Hematopoietic multipotent progenitor cell (in vitro differentiated cells): ENCODE results near the gene ADRA1B. TPM values are rescaled to one million over a fixed set of nuclear protein-coding genes. Genes with fewer than 3 reads are reported as not detected.
"Not testable (repeated sequence)": the region's sequence is repeated elsewhere in the genome, so short reads cannot be mapped to it uniquely, and the experiment has no call there.

ENCODE experiments used
- DNase-seq, 3 donors: peaks; one replicate each; pipeline ENCODE4 v3.0.0-alpha.2; 2011 to 2015; ENCODE audit warnings: low read depth in 2 of 3, low spot score in 2 of 3
- small RNA-seq: library from RNA; depleted of rRNA; stranded (forward); fragments of <200 nt; gene quantifications from one replicate; pipeline ENCODE3, GENCODE V24; 2012
- total RNA-seq: library from RNA; depleted of rRNA; stranded (reverse); fragments of >200 nt; gene quantifications from one replicate; pipeline ENCODE4 v1.2.3, GENCODE V29; 2012

Gene ADRA1B
- total RNA-seq, 1 donor: not detected

DNA sequence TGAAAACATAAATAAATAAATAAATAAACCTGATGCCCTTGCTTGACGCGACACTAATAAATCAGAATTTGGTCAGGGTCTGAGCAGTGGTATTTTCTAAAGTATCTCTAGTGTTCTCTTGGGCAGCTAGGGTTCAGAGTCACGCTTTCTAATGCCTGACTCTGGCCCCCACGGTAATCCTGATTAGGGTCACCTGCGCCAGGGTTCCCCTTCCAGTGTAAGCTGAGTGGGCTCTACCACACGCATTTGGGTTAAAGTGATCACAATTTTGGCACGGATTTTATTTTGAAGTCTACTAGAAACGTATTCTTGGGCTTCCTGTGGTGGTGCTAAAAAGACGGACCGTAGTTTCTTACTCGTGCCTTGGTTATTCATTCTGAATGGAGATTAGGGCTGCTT, 93.3 kb downstream of the ADRA1B start:
- no peak for DNase-seq

DNA sequence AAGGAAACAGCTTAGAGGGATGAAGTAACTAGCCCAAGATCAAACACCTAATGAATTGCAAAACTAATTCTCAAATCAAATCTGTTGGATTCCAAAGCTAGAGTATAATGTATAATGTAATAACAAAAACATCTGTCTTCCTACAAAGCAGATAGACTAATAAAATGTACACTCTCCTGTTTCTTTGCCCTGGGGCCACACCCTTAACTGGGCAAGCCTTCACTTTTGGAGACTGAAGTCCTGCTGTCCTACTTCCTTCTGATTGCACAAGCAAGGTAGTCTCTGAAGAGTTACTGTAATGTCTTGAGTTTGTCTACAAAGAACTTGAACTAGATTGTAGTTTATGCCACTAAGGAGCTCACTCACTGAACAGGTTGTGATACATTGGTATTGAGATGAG, 95.2 kb downstream of the ADRA1B start:
- no peak for DNase-seq

DNA sequence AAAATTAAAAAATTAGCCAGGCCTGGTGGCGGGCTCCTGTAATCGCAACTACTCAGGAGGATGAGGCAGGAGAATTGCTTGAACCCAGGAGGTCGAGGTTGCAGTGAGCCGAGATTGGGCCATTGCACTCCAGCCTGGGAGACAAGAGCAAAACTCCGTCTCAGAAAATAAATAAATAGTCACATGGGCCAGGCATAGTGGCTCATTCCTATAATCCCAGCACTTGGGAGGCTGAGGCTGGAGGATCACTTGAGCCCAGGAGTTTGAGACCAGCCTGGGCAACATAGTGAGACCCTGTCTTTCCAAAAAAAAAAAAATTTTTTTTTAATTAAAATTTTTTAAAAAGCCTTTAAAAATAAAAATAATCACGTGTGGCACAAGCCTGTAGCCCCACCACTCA, 97.9 kb downstream of the ADRA1B start:
- DNase-seq: not testable (repeated sequence)

DNA sequence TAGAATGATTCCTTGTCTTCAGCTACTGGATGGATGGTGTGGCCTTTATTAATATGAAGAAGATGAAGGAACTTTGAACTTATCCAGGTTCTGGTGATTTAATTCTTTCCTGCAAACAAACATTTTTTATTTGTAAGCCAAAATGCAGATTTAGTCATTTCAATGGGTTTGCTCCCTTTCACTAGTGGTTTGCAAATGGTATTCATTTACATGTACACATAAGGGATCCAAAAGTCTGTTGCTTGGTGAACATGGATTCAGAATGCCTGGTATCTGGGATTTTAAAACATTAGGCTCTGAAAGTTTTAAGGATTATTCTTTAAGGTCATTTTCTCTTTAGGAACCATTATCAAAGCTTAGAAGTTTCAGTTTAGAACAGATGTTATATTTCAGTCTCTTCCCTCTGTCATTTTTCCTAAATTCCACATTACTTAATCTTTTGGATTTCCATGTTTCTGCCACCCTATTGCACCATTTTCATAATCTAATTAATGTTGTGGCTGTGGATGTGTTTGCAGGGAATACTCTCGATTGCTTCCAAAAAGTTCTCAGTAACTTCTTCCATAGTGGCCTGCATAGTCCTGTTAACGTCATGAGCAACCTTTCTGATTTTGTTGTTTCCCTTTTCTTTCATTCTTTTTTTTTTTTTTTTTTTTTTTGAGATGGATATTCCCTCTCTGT, 102.8 kb downstream of the ADRA1B start:
- DNase-seq: no peak

DNA sequence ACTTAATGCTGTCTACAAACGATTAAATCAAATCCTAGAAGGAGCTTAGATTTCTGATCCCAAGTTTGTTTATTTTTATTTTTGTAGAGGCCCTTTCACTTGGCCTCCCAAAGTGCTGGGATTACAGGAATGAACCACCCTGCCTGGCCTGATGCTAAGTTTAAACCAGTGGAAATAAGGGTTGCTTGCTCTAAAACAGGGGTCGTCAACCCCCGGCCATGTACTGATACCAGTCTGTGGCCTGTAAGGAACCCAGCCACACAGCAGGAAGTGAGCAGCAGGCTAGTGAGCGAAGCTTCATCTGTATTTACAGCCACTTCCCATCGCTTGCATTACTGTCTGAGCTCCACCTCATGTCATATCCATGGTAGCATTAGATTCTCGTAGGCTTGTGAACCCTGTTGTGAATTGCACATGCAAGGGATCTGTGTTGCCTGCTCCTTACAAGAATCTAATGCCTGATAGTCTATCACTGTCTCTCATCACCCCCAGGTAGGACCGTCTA, 104.0 kb downstream of the ADRA1B start:
- DNase-seq: no peak

DNA sequence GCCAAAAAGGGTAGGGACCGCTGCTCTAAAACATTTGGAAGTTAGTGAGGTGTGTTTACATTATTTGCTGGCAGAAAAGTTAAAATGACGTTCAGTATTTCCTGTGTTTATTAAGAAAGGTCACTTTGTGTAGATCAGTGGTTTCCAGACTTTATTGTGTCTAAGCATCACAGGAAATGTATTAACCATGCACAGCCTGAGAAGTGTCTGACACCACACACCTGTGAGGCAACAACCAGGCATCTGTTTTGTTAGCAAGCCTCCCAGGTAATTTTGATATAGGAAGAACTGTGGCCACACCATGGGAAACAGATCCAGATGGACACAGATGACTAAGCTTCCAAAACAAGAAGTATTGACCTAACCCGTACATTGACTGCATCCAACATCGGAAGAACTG, 104.7 kb downstream of the ADRA1B start:
- no peak for DNase-seq

DNA sequence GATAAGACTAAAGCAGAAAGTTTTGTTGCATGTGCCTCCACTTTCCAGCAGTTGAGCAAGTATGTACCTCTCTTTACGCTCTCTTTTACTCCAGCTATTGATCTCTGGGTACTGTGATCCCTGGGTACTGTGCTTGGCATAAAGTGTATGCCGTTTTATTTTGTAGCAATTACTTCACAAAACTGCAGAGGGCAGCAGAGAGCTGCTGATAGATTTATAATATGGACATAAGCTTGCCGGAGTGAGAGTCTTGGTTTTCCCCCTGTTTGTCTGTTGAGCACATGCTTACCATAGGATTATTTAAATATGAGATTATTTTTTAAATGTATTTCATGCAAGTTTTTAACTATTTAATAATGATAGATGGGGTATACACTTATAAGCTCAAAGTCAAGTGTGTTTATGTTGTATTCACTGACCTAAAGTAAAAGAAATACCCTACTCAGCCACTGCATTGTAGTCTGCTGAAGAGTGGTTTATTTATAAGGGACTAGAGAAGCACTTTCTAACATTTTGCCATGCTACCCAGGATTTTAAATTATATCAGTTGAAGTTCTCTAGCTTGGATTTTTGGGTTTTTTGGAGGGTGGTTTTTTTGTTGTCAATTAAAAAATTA, 105.7 kb downstream of the ADRA1B start:
- DNase-seq: peak; percentile 46 to 77 (median 59)

Small RNA genes within 50 kb of the gene (small RNA-seq; reads per million reads assigned to genes)
- gene RF00019: not detected

Other genes with a start within 250 kb of the ADRA1B start
- gene TTC1, start 92.7 kb downstream of the ADRA1B start, total RNA-seq: 13.5 TPM
- 19.9 TPM for gene PWWP2A, start 203.0 kb downstream of the ADRA1B start, total RNA-seq